Muscle layer of duodenum (tissue), 2 donors: ENCODE data around the gene UBA52.

Source experiments
- H3K27ac ChIP-seq: one replicate; pipeline ENCODE4 v1.7.0; 2013; ENCODE audit warnings: mild to moderate bottlenecking, low read length
- H3K27me3 ChIP-seq: one replicate; pipeline ENCODE4 v1.7.0; 2013; ENCODE audit warnings: low read depth, mild to moderate bottlenecking, control low read depth, low read length
- H3K36me3 ChIP-seq, 2 donors: one replicate each; pipeline ENCODE4 v1.7.0; 2013; ENCODE audit warnings: low read length in 2 of 2, control low read depth in 1 of 2, mild to moderate bottlenecking in 1 of 2; ENCODE audit not compliant: insufficient read depth in 2 of 2, control insufficient read depth in 1 of 2
- H3K4me1 ChIP-seq, 2 donors: one replicate each; pipeline ENCODE4 v1.7.0; 2013; ENCODE audit warnings: low read length in 2 of 2, mild to moderate bottlenecking in 2 of 2, control low read depth in 1 of 2, moderate library complexity in 1 of 2; ENCODE audit not compliant: insufficient read depth in 2 of 2, control insufficient read depth in 1 of 2
- H3K4me3 ChIP-seq, 2 donors: one replicate each; pipeline ENCODE4 v1.7.0; 2013; ENCODE audit warnings: low read length in 2 of 2, low read depth in 1 of 2, mild to moderate bottlenecking in 1 of 2
- H3K9me3 ChIP-seq, 2 donors: one replicate each; pipeline ENCODE4 v1.7.0; 2013; ENCODE audit warnings: low read length in 2 of 2, control low read depth in 1 of 2, mild to moderate bottlenecking in 1 of 2; ENCODE audit not compliant: control insufficient read depth in 1 of 2
- donor health status: healthy.

Gene UBA52

GRCh38 chr19:18612051-18612771 is 40.6 kb downstream of the UBA52 start:
- H3K27me3 ChIP-seq, result peaks cover 67% of the 10 kb centered on the region
- H3K4me3 ChIP-seq, result peak overlapping the region; percentile 21 to 78
- H3K27ac ChIP-seq, result no peak overlapping the region
- no peaks in the 10 kb centered on the region for H3K36me3 ChIP-seq
- no peaks in the 10 kb centered on the region for H3K9me3 ChIP-seq
- H3K4me1 ChIP-seq, result peaks cover 0 to 38% of the 10 kb centered on the region in 2 donors

GRCh38 chr19:18612772-18613588 is 41.3 kb downstream of the UBA52 start, which contains the start of gene TMEM59L:
Gene TMEM59L (plus strand): TSS chr19:18612870. CDS start chr19:18612959, 89 bp downstream.
- Histone ChIP-seq H3K27ac (no peak within 1 kb of the TSS), H3K36me3 (no peaks in the 10 kb centered on the region), H3K4me3 (peak within 1 kb of the TSS; percentile 21 to 78), H3K9me3 (no peaks in the 10 kb centered on the region), H3K4me1 (peaks cover 0 to 30% of the 10 kb centered on the region in 2 donors), H3K27me3 (peaks cover 59% of the 10 kb centered on the region)

- no peak overlapping the region for H3K27ac ChIP-seq
- H3K36me3 ChIP-seq, result no peaks in the 10 kb centered on the region
- peaks cover 0 to 29% of the 10 kb centered on the region in 2 donors for H3K4me1 ChIP-seq
- H3K9me3 ChIP-seq, result no peaks in the 10 kb centered on the region
- H3K4me3 ChIP-seq, result no peak overlapping the region
- H3K27me3 ChIP-seq, result peaks cover 52% of the 10 kb centered on the region
These were observed 42.1 kb downstream of the UBA52 start for GRCh38 chr19:18613589-18614234.

GRCh38 chr19:18616023-18616422 is 44.4 kb downstream of the UBA52 start:
- peaks cover 0 to 24% of the 10 kb centered on the region in 2 donors for H3K4me1 ChIP-seq
- no peaks in the 10 kb centered on the region for H3K9me3 ChIP-seq
- peaks cover 34% of the 10 kb centered on the region for H3K27me3 ChIP-seq
- no peak overlapping the region for H3K4me3 ChIP-seq
- no peaks in the 10 kb centered on the region for H3K36me3 ChIP-seq
- H3K27ac ChIP-seq, result no peak overlapping the region

- Histone ChIP-seq H3K27ac (no peak overlapping the region), H3K9me3 (no peaks in the 10 kb centered on the region), H3K4me3 (no peak overlapping the region), H3K36me3 (no peaks in the 10 kb centered on the region), H3K27me3 (peaks cover 22% of the 10 kb centered on the region), H3K4me1 (peaks cover 0 to 9% of the 10 kb centered on the region in 2 donors)
These were observed 45.9 kb downstream of the UBA52 start for GRCh38 chr19:18617562-18617961.

- Histone ChIP-seq H3K9me3 (no peaks in the 10 kb centered on the region), H3K27me3 (peaks cover 17% of the 10 kb centered on the region), H3K27ac (no peak overlapping the region), H3K4me1 (peaks cover 0 to 2% of the 10 kb centered on the region in 2 donors), H3K4me3 (no peak overlapping the region), H3K36me3 (no peaks in the 10 kb centered on the region)
These were observed 46.6 kb downstream of the UBA52 start for GRCh38 chr19:18618236-18618635.

GRCh38 chr19:18620311-18620710 is 48.7 kb downstream of the UBA52 start:
- no peaks in the 10 kb centered on the region for H3K9me3 ChIP-seq
- no peaks in the 10 kb centered on the region for H3K36me3 ChIP-seq
- H3K27ac ChIP-seq, result no peak overlapping the region
- no peaks in the 10 kb centered on the region for H3K4me1 ChIP-seq
- H3K27me3 ChIP-seq, result peaks cover 4% of the 10 kb centered on the region
- H3K4me3 ChIP-seq, result no peak overlapping the region

GRCh38 chr19:18620902-18621301 is 49.2 kb downstream of the UBA52 start:
- H3K27me3 ChIP-seq, result peaks cover 3% of the 10 kb centered on the region
- H3K4me3 ChIP-seq, result no peak overlapping the region
- H3K4me1 ChIP-seq, result no peaks in the 10 kb centered on the region
- no peaks in the 10 kb centered on the region for H3K9me3 ChIP-seq
- no peak overlapping the region for H3K27ac ChIP-seq
- no peaks in the 10 kb centered on the region for H3K36me3 ChIP-seq

GRCh38 chr19:18626906-18627305 is 55.2 kb downstream of the UBA52 start:
- Histone ChIP-seq H3K9me3 (no peaks in the 10 kb centered on the region), H3K36me3 (no peaks in the 10 kb centered on the region), H3K27ac (no peak overlapping the region), H3K4me3 (no peak overlapping the region), H3K27me3 (no peaks in the 10 kb centered on the region), H3K4me1 (no peaks in the 10 kb centered on the region)
